HTERT RPE-1 (cell line): ENCODE data around the gene PACSIN2.
"Not testable (repeated sequence)": the region's sequence is repeated elsewhere in the genome, so short reads cannot be mapped to it uniquely, and the experiment has no call there.

Experiments used
- in situ Hi-C: fragments of 300-500 bp; cut with MboI; formaldehyde crosslinking; loops from 4 replicates; pipeline ENCODE4 v1.14.3; 2020; ENCODE audit warnings: low sequenced_read_pairs

The PACSIN2 gene

DNA sequence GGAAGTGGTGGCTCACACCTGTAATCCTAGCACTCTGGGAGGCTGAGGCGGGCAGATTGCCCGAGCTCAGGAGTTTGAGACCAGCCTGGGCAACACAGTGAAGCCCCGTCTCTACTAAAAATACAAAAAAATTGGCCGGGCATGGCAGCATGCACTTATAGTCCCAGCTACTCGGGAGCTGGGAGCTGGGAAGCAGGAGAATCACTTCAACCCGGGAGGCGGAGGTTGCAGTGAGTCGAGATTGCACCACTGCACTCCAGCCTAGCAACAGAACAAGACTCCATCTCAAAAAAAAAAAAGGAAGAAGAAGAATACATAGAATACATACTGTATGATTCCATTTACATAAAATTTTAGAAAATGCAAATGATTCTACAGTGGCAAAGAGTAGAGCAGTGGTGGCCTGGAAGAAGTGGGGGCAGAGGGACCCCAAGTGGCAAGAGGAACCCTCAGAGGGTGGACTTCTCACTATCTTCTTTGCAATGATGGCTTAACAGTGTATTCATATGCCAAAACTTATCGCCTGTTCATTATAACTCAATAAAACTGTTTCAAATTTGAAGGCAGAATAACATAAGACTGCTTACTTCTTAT is 22.0 kb downstream of the PACSIN2 start:
- in situ Hi-C loops = no loop called here

DNA sequence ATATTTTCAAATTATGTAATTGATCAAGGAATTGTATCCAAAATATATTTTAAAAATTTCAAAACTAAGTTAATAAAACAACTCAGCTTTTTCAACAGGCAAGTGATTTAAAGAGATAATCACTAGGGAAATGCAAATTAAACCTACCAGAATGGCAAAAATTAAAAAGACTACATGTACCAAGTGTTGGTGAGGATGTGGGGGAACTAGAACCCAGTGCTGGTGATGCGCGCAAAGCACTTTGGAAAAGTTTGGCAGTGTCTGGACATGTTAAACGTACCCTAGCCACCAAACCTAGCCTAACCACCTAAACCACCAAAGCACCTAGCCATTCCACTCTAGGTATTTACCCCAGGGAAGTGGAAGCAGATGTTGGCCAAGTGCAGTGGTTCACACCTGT is 22.9 kb downstream of the PACSIN2 start:
- in situ Hi-C loops = no loop called here

DNA sequence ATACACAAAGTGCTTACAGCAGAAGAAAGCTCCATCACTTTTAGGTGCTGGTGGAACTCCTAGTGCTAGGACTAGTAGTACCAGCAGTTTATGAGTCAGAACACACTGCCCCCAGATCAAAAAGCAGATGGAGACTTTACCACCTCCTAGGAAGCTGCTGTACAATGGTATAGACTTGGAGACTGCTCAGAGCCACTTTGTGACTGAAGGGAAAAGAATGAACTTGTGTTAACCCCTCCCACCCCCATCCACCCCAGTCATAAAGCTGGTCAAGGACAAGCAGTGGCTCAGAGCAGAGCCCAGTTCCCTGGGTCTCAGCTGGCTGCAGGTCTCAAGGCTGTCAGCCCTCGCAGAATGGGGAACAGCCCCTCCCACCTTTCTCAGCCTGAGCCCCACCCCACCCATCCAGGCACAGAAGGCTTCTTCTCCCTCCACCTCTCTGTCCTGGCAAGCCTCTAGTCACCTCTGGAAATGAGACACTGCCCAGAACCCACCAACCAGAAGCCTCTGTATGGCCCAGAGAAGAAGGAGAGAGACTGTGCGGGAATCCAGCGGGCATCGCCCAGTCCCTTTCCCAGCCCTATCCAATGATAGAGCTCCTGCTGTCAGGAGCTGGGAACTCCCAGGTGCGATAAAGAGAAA is 23.8 kb downstream of the PACSIN2 start:
- in situ Hi-C loops = no loop called here

DNA sequence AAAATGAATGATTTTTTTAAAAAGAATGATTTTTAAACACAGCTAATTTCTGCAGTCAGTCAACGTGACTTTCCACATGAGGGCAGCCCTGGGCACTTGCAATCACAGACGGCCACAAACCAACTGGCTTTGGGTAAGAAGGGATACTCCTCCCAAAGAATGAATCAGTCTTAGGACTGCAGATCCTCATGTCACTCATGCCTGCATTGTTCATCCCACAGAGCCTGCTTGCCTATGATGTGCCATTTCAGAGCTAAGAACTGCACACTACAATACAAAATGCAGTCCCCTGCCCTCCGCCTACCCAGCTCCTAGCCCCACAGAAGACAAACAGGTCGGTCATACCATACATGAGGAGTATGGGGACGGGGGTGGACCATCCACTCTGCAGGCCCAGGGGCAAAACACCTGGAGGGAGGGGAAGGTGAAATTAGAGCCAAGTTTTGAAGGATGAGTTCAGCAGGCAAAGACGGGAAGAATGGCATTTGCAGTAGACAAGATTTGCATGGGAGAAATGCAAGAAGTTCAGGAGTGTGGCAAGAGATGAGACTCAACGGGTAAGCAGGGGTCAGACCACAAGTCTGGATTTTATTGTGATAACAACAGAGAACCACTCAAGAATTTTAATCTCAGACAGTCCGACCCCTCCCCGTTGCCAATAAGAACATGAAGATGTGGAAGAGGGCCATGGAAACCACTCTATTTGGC is 24.7 kb downstream of the PACSIN2 start:
- in situ Hi-C loops = no loop called here

DNA sequence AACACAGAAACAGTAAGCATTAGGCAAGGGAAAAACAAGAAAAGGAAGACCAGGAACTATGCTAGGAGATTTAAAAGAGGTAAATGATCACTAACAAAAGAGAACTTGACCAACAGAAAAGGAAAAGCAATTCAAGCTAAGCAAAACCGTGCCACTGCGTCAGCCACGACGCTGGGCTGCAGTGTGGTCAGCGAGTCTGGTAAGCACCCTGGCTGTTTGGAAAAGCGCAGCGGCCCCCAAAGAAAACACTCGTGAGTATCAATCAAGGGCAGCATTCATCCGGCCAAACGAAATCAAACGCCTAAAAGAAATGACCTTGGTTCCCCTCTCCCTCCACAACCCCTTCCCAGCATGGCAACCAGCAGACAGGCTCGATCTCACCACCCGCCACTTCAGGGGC is 28.8 kb downstream of the PACSIN2 start:
- in situ Hi-C loops = no loop called here

DNA sequence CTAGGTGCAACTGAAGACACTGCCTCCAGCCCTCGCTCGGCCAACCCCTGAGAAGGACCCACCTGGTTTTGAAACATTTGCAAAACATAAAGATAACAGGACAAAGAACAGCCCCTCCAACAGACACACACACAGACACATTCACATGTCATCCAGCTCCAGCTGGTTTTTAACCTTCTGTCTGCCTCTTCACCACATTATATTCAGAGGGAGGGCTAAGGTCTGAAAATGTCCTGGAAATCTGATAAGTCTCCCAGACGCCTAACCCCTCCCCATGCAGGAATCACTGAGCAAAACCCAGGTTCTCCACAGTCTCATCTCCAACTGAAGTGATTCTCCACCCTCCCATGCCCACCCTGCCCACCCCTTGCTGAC is 29.4 kb downstream of the PACSIN2 start:
- in situ Hi-C loops = no loop called here

DNA sequence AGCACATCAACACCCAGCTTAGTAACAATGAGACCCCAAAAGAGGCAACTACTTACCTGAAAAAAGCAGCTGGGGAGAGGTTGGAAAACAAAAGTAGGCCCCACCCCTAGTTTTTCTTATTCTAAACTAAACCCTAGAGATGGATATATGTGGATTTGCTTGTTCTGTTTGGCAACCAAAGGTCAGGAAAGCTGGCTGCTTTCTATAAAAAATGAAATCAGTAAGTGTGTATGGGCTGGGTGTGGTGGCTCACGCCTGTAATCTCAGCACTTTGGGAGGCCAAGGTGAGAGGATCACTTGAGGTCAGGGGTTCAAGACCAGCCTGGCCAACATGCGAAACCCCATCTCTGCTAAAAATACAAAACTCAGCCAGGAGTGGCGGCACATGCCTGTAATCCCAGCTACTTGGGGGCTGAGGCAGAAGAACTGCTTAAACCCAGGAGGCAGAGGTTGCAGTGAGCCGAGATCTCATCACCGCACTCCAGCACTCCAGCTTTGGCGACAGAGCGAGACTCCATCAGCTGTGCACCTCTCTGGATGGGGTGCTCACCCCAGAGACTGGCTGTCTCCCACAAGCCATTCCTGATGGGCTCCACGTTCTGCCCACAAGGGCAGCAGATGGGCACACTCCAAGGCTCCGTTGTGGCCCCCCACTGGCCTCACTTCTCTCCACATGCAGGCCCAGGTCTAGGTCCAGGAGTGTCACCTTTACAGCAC is 30.0 kb downstream of the PACSIN2 start:
- in situ Hi-C loops = no loop called here

DNA sequence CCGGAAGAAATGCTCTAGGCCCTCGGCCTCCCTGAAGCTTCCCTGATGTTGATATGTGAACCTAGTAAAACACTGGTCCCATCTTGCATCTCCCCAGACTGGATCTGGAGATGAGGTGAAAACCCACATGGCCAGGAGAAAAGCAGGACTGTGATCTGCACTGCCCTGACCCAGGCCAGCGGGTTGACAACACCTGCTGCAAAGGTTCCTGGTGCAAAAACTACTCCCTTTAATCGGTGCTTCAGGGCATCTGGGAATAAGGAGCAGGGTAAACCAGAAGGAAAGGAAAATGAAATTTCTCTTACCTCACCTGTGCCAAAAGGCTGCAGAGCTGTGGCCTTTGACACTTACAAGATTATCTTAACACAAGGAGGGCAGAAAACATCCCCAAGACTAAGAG is 30.6 kb downstream of the PACSIN2 start:
- in situ Hi-C loops = no loop called here

DNA sequence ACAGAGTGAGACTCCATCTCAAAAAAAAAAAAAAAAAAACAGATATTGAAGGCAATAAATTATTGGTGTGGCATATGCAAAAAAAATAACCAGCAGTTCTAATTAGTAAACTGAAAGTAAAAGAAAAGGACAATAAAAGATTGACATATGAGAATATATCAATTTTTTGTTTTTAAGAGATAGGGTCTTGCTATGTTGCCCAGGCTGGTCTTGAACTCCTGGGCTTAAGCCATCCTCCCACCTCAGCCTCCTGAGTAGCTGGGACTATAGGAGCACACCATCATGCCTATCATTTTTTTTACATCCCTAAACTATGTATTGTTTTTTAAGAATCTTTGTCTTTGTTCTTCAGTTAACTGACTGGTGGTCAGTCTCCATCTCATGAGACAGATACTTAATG is 31.5 kb downstream of the PACSIN2 start:
- in situ Hi-C loops = no loop called here

DNA sequence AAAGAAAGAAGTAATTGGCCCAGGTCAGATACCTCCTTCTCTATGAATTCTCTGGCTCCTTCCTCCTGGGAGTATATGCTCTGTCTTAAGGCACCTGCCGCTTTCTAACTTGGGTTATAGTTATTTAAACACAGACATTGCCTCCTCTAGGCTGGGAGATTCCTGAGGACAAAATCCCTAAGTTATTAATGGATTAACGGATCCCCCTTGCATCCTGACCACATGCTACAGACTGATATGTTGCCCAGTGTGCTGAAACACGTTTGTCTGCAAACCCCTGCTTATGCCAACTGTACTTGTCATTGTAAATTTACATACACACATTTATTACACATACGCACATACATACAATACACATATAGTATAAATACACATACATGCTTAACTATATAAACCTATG is 35.3 kb downstream of the PACSIN2 start:
- in situ Hi-C loops = no loop called here

DNA sequence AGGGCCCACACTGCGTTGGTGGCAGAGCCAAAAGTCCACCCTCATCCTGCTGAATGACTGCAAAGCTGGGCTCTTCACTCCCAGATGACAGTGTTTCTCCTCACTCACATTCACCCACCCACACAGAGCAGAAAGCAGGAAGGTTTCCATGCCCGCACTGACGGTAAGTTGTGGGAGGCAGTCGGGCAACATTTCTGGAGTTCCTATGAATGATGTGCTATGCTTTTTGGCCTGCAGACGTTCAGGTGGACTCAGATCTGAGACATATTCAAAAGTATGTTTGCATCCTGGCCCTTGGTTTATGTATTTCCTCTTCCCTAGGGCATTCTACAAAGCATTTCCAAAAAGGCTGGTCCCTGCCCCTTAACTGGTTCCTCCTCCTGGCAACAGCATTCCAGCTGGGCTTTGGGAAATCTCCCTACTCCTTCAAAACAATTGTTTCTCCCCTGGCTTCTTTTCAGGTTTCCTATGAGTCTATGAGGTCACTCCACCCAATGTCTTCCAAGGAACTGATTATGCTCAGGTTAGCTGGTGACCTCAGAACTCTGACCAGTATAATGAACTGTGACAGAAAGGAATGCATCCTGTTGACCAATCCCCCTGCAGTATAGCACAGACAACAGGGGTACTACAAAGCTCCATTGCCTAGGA is 36.4 kb downstream of the PACSIN2 start:
- in situ Hi-C loops = no loop called here

DNA sequence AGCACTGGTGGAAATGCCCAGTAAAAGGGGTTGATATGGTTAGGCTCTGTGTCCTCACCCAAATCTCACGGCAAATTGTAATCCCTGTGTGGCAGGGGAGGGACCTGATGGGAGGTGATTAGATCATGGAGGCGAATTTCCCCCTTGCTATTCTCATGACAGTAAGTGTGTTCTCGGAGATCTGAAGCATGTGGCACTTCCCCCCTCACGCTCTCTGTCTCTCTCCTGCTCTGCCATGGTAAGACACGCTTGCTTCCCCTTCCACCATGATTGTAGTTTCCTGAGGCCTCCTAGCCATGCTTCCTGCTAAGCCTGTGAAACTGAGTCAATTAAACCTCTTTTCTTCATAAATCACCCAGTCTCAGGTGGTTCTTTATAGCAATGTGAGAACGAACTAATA is 37.4 kb downstream of the PACSIN2 start:
- in situ Hi-C loops = no loop called here

DNA sequence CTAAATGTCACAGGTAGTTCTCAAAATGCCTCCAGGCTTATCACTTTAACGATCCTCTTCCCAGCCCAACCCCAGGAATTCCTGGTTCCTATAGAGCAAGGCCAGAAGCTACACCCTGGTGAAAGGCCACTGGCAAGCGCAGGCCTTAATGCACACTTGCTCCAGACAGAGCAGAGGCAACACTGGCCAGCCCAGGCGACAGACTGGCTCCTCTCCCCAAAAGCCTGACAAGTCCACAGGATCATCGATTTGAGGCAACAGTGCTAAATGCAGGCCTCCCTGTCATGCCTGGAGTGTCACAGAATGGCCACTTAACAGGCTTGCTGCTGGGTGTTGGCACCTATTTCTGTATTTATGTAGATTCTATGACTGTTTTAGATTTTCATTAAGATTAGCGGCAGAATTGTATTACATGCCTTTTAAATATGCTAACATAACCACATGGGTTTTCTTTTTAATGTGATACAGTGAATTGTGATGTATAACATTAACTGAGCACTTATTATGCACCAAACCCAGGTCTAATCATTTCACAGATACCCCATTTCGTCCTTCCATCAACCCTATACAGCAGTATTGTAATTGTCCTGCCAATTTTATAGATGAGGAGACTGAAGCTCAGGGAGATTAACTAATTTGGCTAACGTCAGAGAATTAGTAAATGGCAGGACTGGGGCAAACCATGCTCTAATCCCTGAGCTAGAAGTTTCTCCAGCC is 38.6 kb downstream of the PACSIN2 start:
- in situ Hi-C loops = no loop called here

DNA sequence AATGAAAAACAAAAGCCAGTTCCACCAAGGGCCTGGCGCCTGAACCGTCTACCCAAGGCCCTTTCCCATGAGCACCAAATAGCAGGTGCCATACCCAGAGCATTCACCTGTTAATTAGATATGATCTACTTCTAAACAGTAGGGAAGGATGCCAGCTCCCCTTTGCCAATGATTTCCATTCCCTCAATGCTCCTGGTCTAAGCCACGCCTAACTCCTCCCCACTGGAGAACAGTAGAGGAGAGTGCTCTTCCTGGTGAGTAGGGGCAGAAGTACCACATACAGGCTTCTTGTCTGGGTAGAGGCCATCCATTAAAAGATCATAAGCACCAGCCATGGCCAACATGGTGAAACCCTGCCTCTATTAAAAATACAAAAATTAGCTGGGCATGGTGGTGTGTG is 40.7 kb downstream of the PACSIN2 start:
- in situ Hi-C loops = no loop called here

DNA sequence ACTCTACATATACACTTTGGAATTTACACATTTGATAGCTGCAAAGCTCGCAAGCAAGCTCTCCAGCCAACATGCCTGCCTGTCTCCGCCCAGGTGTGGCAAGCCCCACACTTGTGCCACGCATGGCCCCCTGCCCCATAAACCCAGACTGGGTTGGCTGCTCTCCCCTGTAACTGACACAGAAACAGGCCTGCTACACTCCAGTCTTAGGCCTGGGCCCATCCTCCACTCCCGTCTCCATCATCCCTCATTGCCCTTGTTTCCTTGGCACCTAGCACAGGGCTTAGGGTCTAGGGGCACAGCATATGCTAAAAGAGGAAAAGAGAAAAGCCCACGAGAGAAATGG is 41.4 kb downstream of the PACSIN2 start:
- in situ Hi-C loops = no loop called here

DNA sequence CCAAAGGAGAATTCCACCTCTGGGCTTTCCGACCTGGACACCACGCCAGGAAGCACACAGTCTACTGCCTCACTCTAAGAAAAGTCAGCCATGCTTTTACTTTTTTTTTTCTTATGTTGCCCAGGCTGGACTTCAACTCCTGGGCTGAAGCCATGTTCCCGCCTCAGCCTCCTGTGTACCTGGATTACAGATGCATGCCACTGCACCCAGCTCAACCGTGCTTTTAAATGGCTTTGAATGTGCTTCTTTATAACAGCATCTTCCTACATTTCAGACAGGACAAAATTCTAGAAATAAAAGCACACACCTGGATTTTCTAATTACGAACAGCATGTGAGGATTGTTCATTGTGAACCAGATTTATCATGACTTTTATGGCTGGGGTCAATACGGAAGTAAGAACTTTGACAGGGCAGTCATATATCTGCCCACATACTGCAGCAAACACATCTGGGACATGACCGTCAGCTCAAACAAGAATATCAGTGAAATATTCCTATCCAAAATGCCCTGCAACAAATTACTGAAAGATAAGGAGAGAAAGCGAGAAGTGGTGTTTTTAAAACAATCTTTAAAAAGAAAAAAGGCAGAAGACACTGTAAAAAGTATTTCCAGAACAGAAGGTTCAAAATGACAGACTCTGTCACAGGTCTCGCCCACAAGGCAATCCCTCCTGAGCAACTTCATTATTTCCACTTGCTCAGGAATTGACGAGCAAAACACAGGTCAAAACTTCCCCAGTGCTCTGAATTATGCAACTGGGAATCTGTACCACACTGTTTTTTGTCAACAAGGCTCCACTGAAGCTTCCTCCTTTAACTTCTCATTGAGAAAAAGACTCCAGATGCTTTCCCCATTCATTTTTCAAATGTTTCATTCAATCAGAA is 42.1 kb downstream of the PACSIN2 start:
- in situ Hi-C loops = no loop called here

DNA sequence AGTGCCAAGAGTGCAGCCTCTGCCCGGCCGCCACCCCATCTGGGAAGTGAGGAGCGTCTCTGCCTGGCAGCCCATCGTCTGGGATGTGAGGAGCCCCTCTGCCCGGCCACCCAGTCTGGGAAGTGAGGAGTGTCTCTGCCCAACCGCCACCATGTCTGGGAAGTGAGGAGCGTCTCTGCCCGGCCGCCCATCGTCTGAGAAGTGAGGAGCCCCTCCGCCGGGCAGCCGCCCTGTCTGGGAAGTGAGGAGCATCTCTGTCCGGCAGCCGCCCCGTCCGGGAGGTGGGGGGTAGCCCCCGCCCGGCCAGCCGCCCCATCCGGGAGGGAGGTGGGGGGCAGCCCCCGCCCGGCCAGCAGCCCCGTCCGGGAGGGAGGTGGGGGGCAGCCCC is 43.5 kb downstream of the PACSIN2 start:
- in situ Hi-C loops = not testable (repeated sequence)

DNA sequence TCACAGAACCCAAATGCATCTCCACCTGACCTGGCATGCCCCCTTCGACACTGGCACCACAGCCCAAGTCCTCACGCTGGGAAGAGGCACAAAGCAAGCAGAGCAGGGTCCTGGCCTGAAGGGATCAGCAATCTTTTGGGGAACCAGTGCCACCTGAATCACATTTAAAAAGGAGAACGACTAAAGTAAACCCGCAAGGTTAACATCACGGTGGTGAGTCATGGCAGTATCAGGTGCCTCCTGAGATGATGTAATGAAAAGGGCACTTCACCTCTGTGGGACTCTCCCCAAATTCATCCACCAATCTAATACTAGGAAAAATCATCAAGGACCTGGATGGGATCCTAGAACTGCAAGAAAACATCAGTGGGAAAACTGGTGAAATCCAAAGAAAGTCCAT is 44.9 kb downstream of the PACSIN2 start:
- in situ Hi-C loops = no loop called here

DNA sequence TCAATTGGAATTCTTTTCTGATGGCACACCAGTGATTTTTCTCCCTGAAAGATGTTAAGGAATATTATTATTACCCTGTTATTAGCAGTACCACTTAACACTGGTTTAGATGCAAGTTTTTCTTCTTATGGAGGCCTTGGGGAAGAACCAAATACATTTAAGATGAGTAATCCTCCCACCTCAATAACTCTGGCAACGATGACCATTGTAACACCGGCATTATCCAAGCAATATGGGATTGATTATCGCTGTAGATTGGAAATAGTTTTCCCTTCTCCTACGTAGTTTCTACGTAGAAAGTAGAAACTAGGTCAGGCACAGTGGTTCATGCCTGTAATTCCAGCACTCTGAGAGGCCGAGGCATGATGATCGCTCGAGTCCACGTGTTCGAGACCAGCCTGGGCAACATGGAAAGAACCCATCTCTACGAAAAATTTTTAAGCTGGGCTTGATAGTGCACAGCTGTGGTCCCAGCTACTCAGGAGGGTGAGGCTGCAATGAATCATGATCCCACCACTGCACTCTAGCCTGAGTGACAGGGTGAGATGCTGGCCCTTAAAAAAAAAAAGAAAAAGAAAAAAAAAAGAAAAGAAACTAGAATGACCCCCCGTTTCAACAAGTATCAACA is 45.5 kb downstream of the PACSIN2 start:
- in situ Hi-C loops = no loop called here
